Measurements from ENCODE around the gene TRIO.

The TRIO gene

DNA sequence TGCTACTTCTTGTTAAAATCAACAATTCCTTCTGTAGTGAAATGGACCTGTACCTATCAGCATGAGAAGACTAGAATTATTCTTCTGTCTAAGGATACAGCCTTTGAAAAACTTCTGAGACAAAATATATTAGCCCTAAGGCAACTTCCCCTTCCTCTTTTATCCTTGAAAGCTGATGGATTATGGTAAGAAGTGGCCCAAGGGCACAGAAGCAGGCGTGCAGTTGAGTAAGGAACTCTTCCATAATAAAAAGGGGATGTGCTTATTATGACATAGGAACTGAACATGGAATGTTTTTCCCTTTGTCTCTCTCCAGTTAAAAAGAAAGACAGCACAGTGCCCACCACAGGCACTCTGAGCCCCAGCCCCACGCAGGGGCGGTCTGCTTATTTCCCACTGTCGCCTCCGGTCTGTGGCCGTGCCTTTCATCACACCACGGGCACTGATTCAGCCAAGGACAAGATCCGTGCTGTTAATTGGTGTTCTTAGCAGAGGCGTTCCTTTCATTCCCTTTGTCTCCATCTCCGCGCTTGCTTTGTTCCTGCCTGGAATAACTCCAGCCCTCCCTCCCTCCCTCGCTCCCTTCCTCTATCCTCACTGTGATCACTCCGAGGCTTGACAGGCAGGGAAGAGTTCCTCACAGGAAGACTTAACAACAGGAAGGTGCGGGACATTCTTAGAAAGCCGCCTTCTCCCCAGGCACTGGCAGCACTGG, 302.6 kb downstream of the TRIO start:
- no peak for TF ChIP-seq CTCF (conservative IDR thresholded peaks at IDR 0.05; ENCODE audit: low read length)
- DNase-seq (ENCODE audit: low read depth): peak; percentile 70
- peak overlapping the region; percentile 27 for H3K4me3 ChIP-seq (ENCODE audit: low read length)

DNA sequence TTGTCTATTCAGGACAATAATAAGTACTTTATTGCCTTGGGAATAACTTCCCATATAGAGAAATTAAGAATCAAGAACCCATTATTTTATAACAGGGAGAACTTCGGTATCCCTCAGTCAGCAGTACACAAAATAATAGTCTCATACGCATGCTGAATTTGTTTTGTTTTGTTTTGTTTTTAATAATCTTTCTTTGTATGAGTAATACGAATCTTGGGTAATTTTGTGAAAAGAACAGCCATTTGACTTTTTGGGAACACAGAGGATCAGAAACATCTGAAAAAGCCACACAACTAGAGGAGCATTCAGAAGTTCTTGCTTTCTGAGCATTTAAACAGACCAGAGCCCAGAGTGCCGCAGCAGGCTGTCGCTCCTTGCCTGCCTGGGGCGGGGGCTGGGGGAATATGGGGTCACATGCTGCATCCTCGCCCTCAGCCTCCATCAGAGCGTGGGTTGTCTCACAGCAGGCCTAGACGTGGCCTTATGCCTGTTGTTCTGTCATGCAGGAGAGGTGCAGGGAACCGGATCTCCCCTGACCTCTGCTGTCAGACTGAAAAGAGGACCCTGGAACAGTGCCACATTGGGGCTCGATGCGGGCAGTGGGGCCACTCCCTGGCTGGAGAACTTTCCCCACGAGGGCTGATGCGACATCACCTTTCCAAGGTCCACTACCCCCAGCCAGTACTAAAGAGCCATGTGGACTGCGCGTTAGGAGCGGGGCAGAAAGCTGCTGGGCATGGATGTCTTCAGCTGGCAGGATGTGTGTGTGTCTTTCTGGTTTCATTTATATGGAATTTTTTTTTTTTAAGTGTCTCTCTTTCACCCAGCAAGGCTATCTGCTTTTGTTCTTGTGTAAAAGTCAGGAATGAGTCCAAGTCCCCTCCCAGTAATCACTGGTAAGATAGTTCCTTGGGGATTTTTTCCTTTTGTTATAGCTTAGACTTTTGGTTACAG, 305.1 kb downstream of the TRIO start:
- peak; percentile 73 for DNase-seq (ENCODE audit: low read depth)
- no peak for TF ChIP-seq CTCF (conservative IDR thresholded peaks at IDR 0.05; ENCODE audit: low read length)
- H3K4me3 ChIP-seq (ENCODE audit: low read length): peak overlapping the region; percentile 7

DNA sequence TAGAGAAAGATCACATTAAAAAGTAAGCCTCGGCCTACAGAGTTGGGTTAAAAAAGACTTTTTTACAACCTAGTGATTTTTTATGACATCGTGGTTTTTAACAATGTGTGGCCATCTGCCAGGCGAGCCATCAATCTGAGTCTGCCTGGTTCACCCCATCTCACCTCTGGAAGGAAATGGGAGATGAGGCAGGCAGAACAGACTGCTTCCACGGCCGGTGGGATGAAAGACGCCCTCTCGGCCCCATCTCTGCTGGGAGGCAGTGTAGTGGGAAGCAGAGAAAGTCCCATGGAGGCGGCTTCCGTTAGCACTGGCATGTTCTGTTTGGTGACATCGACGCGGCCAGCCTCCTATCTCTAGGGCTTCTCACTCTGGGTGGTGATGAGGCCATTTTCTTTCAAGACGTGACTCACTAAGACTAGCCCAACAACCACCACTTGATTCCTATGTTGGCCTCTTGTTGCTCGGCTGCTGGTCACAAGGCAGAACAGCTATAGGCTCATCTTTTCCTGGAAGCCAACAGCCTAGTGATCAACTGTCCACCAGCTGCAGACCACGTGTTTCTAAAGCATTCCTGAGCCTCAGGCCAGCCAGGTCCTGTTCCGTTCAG, 306.0 kb downstream of the TRIO start:
- H3K4me3 ChIP-seq (ENCODE audit: low read length): peak overlapping the region; percentile 23; the same call in 1 of the 2 replicates
- DNase-seq (ENCODE audit: low read depth): peak; percentile 97

DNA sequence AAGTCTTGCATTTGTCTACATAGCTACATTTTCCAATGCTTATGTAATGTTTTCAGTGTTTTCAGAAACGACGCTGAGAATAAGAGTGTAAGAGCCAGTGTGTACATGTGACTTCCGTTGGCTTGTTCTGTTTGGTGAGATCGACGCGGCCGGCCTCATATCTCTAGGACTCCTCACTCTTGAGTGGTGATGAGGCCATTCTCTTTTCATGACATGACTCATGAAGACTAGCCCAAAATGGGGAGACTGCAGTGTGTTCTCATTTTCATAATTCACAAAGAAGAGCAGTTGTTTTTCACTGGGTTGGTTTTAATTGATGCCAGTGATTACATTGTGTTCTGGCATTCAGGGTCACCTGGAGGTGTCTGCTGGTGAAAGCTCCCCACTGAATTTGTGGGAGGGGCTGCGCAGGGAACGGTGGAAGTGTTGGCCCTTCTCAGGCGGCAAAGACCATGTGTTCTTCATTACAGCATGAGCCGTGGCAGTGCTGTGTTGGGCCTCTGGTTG, 306.9 kb downstream of the TRIO start:
- DNase-seq (ENCODE audit: low read depth): peak; percentile 96
- H3K4me3 ChIP-seq (ENCODE audit: low read length): peak overlapping the region; percentile 4; the same call in 1 of the 2 replicates
- TF ChIP-seq CTCF (conservative IDR thresholded peaks at IDR 0.05; ENCODE audit: low read length): no peak

More for the DNA sequence above, 306.0 kb downstream of the TRIO start:
- TF ChIP-seq CTCF (conservative IDR thresholded peaks at IDR 0.05; ENCODE audit: low read length): no peak

- H3K4me3 ChIP-seq (ENCODE audit: low read length): no peak overlapping the region
- DNase-seq (ENCODE audit: low read depth): no peak
- no peak for TF ChIP-seq CTCF (conservative IDR thresholded peaks at IDR 0.05; ENCODE audit: low read length)
Measured at GRCh38 chr5:14450742-14451141, 307.6 kb downstream of the TRIO start.

DNA sequence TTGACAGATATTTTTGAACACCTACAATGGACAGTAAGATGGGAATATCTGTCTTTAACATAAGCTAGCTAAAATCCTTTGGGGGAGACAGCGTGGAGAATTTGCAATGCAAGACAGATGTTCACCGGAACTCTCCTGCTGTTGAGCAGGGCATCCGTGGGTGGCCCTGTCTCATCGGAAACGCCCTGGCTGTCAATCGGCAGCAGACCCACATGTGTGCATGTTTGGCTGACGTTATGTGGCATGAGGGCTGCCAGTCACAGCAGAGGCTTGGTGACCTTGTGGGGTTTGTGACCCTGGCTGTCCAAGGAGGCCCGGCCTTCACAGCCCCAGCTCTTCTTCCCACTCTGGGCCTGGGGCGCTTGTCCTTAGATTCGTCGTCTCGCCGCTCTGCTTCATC, 308.7 kb downstream of the TRIO start:
- DNase-seq (ENCODE audit: low read depth): no peak
- TF ChIP-seq CTCF (conservative IDR thresholded peaks at IDR 0.05; ENCODE audit: low read length): no peak
- no peak overlapping the region for H3K4me3 ChIP-seq (ENCODE audit: low read length)
